ENCODE data around the gene HMCN2. TPM values are rescaled to one million over a fixed set of nuclear protein-coding genes. Genes with fewer than 3 reads are reported as not detected.

The HMCN2 gene
- total and polyA plus RNA-seq, 2 experiments from 2014 or later = 0.27 to 0.36 TPM

DNA sequence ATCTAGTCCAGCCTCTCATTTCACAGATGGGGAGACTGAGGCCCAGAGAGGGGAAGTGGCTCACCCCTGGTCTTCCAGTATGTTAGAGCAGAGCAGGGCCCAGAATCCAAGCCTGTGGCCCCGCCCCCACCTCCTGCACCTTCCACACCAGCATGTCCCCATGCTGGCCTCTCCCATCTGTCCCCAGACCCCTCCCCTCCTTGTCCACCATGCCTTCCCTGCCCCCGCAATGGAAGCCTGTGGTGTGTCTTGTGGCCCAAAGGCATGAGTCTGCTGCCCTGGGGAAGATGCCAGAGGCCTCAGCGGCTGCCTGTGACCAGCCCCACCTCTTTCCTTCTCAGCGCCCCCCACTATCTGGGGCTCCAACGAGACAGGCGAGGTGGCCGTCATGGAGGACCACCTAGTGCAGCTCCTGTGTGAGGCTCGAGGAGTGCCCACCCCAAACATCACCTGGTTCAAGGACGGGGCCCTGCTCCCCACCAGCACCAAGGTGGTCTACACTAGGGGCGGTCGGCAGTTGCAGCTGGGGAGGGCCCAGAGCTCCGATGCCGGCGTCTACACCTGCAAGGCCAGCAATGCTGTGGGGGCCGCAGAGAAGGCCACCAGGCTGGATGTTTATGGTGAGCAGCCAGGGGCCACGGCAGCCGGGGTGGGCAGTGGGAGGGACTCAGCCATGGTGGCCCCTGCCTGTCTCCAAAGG, 87.2 kb downstream of the HMCN2 start:
- H3K27me3 ChIP-seq = no peaks in the 10 kb centered on the region
- no peak overlapping the region for H3K4me3 ChIP-seq
- H3K27ac ChIP-seq = no peak overlapping the region
- no peaks in the 10 kb centered on the region for H3K9me3 ChIP-seq (ENCODE audit: low read depth)
- DNase-seq (ENCODE audit: low read depth in 1 of 2, low spot score in 1 of 2) = no peak
- no peaks in the 10 kb centered on the region for H3K4me1 ChIP-seq (ENCODE audit: low read depth)
- TF ChIP-seq, protein P1, sequence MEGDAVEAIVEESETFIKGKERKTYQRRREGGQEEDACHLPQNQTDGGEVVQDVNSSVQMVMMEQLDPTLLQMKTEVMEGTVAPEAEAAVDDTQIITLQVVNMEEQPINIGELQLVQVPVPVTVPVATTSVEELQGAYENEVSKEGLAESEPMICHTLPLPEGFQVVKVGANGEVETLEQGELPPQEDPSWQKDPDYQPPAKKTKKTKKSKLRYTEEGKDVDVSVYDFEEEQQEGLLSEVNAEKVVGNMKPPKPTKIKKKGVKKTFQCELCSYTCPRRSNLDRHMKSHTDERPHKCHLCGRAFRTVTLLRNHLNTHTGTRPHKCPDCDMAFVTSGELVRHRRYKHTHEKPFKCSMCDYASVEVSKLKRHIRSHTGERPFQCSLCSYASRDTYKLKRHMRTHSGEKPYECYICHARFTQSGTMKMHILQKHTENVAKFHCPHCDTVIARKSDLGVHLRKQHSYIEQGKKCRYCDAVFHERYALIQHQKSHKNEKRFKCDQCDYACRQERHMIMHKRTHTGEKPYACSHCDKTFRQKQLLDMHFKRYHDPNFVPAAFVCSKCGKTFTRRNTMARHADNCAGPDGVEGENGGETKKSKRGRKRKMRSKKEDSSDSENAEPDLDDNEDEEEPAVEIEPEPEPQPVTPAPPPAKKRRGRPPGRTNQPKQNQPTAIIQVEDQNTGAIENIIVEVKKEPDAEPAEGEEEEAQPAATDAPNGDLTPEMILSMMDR (IDR thresholded peaks at IDR 0.05; ENCODE audit: low read depth, low read length) = no peak
- H3K36me3 ChIP-seq = no peaks in the 10 kb centered on the region

DNA sequence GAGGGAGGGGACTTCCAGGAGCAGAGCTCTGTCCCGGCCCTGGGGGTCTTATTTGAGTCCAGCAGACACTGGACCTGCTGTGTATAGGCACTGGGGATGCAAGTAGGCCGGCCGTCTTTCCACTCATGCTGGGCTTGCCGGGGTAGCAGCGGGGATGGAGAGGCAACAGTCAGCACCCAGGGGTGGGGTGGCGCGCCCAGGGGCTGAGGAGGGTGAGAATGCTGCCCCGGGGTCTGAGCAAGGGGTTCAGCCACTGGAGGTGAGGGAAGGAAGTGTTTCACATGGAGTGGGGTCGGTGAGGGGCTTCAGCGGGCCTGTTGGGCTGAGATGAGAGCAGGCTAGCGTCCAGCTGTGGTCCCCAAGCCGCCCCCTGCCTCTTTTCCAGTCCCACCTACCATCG, 88.8 kb downstream of the HMCN2 start:
- H3K9me3 ChIP-seq (ENCODE audit: low read depth) = no peaks in the 10 kb centered on the region
- H3K27me3 ChIP-seq = no peaks in the 10 kb centered on the region
- H3K4me1 ChIP-seq (ENCODE audit: low read depth) = no peaks in the 10 kb centered on the region
- no peak for DNase-seq (ENCODE audit: low read depth in 1 of 2, low spot score in 1 of 2)
- no peaks in the 10 kb centered on the region for H3K36me3 ChIP-seq
- TF ChIP-seq, protein P1 (IDR thresholded peaks at IDR 0.05; ENCODE audit: low read depth, low read length) = no peak
- no peak overlapping the region for H3K4me3 ChIP-seq
- no peak overlapping the region for H3K27ac ChIP-seq

DNA sequence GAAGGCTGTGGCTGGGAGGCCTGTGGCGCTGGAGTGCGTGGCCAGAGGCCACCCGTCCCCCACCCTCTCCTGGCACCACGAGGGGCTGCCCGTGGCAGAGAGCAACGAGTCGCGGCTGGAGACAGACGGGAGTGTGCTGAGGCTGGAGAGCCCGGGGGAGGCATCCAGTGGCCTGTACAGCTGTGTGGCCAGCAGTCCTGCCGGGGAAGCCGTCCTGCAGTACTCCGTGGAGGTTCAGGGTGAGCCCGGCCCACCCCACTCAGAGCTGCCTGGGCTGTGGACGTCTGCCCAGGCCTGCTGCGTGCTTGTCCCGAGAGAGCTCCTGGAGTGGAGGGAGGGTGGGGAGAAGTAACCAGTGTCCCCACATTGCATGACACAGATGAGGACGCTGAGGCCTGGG, 89.2 kb downstream of the HMCN2 start:
- no peak overlapping the region for H3K27ac ChIP-seq

DNA sequence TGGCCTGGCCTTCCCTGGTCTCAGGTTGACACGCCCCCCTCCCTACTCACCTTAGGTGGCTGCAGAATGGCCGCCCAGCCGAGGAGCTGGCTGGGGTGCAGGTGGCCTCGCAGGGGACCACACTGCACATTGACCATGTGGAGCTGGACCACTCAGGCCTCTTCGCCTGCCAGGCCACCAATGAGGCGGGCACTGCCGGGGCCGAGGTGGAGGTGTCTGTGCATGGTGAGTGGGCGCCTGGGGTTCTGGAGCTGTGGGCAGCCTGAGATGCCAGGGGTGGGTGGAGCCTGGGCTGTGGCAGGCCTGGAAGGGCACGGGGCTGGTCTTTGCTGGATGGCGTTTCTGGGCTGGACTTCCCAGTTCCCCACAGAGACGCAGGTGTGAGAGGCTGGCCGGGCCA, 90.5 kb downstream of the HMCN2 start:
- DNase-seq (ENCODE audit: low read depth in 1 of 2, low spot score in 1 of 2) = no peak
- Histone ChIP-seq H3K36me3 (no peaks in the 10 kb centered on the region), H3K27ac (no peak overlapping the region), H3K9me3 (ENCODE audit: low read depth) (no peaks in the 10 kb centered on the region), H3K4me3 (no peak overlapping the region), H3K27me3 (no peaks in the 10 kb centered on the region), H3K4me1 (ENCODE audit: low read depth) (no peaks in the 10 kb centered on the region)
- TF ChIP-seq, protein P1 (IDR thresholded peaks at IDR 0.05; ENCODE audit: low read depth, low read length) = no peak

More for the DNA sequence above, 89.2 kb downstream of the HMCN2 start:
- Histone ChIP-seq H3K4me1 (ENCODE audit: low read depth) (no peaks in the 10 kb centered on the region), H3K4me3 (no peak overlapping the region), H3K36me3 (no peaks in the 10 kb centered on the region), H3K9me3 (ENCODE audit: low read depth) (no peaks in the 10 kb centered on the region), H3K27me3 (no peaks in the 10 kb centered on the region)
- TF ChIP-seq, protein P1 (IDR thresholded peaks at IDR 0.05; ENCODE audit: low read depth, low read length) = no peak
- no peak for DNase-seq (ENCODE audit: low read depth in 1 of 2, low spot score in 1 of 2)

DNA sequence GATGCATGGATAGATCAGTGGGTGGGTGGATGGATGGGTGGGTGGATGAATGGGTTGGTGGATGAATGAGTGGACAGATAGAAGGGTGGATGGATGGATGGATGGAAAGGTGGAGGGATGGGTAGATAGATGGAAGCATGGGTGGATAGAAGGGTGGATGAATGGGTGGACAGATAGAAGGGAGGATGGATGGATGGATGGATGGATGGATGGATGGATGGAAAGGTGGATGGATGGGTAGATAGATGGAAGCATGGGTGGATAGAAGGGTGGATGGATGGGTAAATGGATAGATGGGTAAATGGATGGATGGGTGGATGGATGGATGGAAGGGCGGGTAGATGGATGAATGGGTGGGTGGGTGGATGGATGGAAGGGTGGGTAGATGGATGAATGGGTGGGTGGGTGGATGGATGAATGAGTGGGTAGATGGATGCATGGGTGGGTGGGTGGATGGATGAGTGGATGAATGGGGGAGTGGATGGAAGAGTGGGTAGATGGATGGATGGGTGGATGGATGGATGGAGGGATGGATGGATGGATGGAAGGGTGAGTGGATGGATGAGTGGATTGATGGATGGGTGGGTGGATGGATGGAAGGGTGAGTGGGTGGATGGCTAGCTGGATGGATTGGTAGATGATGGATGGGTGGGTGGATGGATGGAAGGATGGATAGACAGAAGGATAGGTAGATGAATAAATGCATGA, 91.5 kb downstream of the HMCN2 start:
- H3K4me1 ChIP-seq (ENCODE audit: low read depth) = no peaks in the 10 kb centered on the region
- no peaks in the 10 kb centered on the region for H3K27me3 ChIP-seq
- H3K4me3 ChIP-seq = no peak overlapping the region
- no peaks in the 10 kb centered on the region for H3K36me3 ChIP-seq
- no peaks in the 10 kb centered on the region for H3K9me3 ChIP-seq (ENCODE audit: low read depth)
- DNase-seq (ENCODE audit: low read depth in 1 of 2, low spot score in 1 of 2) = no peak
- TF ChIP-seq, protein P1 (IDR thresholded peaks at IDR 0.05; ENCODE audit: low read depth, low read length) = no peak
- H3K27ac ChIP-seq = no peak overlapping the region
